ENCODE results near the gene LIN7A.

DNA sequence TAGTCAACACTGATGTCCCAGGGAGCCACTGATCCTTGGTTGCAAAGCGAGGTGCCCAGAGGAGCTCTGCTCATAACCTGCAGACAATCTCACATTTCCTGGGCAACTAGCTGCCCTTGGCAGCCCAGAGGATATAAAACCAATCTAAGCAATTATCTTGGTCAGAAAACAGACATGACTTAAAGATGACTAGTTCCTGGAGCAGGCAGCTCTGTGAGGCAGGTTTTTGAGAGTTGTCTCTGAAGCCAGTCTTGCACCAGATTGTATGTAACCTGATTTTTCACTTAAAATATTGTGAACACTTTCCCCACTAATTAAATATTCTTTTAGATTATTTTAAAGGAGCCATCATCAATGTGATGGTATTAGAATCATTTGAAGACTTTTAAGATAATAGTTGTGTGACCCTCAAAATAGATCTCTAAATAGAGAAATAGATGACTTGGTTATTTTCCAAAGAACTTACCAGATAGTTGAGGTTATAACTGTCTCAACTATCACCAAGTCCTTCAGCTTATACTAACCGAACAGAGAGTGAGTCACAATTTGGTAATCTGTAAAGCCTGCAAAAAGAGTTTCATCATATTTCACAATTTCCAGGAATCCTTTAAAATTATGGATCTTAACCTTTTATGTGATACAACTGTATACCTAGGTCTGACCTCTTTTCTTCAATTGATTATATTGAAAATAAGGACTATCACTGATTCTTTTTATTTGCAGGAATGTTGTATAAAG lies 75.9 kb downstream of the LIN7A start:
- TF ChIP-seq, protein P1, sequence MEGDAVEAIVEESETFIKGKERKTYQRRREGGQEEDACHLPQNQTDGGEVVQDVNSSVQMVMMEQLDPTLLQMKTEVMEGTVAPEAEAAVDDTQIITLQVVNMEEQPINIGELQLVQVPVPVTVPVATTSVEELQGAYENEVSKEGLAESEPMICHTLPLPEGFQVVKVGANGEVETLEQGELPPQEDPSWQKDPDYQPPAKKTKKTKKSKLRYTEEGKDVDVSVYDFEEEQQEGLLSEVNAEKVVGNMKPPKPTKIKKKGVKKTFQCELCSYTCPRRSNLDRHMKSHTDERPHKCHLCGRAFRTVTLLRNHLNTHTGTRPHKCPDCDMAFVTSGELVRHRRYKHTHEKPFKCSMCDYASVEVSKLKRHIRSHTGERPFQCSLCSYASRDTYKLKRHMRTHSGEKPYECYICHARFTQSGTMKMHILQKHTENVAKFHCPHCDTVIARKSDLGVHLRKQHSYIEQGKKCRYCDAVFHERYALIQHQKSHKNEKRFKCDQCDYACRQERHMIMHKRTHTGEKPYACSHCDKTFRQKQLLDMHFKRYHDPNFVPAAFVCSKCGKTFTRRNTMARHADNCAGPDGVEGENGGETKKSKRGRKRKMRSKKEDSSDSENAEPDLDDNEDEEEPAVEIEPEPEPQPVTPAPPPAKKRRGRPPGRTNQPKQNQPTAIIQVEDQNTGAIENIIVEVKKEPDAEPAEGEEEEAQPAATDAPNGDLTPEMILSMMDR (conservative IDR thresholded peaks at IDR 0.05 in 1 of 2, IDR thresholded peaks at IDR 0.05 in 1 of 2; ENCODE audit: low read depth in 1 of 2, low read length in 2 of 2): no peak
- TF ChIP-seq EZH2 (IDR thresholded peaks at IDR 0.05; ENCODE audit: low read length, missing control alignments): no peak
